ENCODE data around the gene FOXK1.
A peak's percentile ranks its signal among the peaks of the same experiment; 100 is the strongest.
"Not testable (repeated sequence)": the region's sequence is repeated elsewhere in the genome, so short reads cannot be mapped to it uniquely, and the experiment has no call there.

The FOXK1 gene

DNA sequence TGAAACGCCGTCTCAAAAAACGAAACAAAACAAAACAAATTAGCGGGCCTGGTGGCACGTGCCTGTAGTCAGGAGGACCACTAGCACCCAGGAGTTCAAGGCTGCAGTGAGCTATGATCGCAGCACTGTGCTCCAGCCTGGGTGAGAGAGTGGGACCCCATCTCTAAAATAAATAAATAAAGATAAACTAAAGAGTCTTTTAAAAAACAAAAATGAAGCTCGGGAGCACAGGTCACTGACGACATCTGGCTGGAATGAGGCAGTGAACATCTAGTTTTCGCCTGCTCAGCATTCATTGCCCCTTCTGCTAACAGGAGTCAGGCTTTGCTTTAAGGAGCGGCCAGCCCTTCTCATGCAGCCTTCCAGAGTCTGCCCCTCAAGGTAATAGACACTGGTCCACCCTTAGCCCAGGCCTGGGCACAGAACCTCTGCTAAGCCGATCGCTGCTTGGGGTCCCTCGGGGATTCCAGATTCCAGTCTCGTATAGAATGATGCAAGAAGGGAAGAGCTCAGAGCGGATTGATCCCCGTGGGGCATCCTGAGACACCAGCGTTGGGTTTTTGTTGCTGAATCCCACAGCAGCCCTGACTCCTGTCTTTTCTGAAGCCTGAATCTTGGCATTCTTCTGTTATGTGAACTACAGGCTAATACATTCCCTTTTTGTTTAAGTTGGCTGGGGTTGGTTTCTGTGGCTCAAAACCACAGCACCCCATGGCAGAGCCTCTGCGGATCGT, 14.2 kb upstream of the FOXK1 start:
- DNase-seq = no peak

GRCh38 chr7:4668510-4668847, 13.6 kb upstream of the FOXK1 start:
- DNase-seq = no peak

DNA sequence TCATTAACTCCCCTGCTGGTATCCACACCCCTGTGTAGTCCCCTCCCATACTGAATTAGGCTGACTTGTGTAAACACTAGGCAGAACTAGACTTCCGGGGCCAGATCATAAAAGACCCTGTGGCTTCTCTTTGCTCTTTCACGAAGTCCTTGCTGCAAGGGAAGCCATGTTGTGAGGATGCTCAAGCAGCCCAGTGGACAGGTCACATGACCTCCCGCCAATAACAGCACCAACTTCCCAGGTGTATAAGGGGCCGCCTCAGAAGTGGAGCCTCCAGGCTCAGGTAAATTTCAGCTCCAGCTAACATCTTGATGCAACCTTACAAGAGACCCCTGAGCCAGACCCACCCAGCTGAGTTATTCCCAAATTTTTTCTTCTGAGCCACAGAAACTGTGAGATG, 11.3 kb upstream of the FOXK1 start:
- DNase-seq = no peak

DNA sequence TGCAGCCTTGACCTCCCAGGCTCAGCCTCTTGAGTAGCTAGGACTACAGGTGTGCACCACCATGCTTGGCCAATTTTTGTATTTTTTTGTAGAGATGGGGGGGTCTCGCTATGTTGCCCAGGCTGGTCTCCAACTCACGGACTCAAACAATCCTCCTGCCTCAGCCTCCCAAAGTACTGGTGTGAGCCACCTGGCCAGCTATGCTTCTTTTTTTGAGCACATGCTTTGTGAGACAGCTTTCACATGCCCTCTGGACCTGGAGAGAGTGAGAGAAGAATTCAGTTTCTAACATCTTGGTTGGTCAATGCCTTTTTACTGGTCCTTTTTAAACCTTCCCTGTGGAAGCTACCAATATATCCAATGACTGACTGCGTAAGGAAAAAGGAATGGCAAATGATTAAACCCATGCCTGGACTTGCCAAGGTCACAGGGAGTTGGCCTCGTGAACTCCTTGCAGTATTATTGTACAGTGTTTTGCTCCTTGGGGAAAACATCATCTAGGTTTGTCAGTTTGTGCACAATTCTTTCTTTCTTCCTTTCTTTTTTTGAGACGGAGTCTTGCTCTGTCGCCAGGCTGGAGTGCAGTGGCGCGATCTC, 6.2 kb upstream of the FOXK1 start:
- no peak for DNase-seq

- DNase-seq = not testable (repeated sequence)
Observed at GRCh38 chr7:4677518-4677917, 4.6 kb upstream of the FOXK1 start.

DNA sequence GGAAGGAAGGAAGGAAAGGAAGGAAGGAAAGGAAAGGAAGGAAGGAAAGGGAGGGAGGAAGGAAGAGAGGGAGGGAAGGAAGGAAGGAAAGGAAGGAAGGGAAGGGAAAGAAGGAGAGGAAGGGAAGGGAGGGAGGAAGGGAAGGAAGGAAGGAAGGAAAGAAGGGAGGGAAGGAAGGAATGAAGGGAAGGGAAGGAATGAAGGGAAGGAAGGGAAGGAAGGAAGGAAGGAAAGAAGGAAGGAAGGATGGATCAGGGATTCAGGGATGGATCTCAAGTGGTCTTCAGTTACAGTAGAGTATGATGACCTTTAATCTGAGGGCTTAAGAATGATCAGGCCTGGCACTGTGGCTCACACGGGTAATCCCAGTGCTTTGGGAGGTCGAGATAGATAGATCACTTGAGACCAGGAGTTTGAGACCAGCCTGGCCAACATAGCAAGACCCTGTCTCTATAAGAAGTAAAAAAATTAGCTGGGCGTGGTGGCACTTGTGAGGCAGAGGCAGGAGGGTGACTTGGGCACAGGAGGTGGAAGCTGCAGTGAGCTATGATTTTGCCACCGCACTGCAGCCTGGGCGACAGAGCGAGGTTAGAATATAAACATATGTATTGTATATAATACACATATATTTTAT, 760 bp upstream of the FOXK1 start:
- no peak for DNase-seq

DNA sequence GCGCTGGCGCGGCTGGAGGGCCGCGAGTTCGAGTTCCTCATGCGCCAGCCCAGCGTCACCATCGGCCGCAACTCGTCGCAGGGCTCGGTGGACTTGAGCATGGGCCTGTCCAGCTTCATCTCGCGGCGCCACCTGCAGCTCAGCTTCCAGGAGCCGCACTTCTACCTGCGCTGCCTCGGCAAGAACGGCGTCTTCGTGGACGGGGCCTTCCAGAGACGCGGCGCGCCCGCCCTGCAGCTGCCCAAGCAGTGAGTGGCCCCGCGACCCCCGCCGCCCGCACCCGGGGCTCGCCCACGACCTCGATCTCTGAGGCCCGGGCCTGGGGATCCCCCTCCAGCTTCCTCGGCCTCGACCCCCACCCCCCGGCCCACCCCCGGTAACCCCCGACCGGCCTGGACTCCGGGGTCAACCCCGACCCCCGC, 537 bp downstream of the FOXK1 start:
- DNase-seq = peak; percentile 37

- no peak for DNase-seq
Observed at GRCh38 chr7:4683043-4683883, 1.2 kb downstream of the FOXK1 start.

DNA sequence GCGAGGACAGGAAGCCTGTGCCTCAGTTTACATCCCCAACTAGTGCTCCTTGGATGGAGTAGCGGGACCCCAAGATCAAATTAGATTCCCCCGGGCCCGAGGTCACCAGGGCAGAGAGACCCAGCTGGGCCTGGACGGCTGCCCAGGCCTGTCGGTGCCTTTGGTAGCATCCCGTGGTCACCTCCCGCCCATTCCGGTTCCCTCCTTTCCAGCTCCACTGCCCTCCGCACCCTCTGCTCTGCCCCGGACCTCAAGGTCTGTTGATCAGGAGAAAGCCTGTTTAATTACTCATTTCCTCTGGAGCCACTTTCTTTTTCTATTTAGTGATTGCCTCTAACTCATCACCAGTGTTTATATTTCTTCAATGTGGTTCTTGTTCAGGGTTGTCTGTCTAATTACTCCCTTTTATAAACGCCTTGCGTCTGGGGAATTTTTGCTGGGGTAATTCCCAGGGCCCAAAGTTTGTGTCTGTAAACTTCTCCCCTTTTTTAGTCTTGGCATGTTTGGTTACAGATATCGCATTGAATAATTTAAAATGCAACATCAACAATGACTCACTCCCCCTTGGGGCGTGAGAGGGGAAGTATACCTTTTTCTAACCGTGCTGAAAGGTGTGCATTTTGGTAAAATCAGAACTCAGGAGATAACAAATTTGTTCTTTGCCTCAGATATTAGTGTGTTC, 1.9 kb downstream of the FOXK1 start:
- peak; percentile 12 for DNase-seq

DNA sequence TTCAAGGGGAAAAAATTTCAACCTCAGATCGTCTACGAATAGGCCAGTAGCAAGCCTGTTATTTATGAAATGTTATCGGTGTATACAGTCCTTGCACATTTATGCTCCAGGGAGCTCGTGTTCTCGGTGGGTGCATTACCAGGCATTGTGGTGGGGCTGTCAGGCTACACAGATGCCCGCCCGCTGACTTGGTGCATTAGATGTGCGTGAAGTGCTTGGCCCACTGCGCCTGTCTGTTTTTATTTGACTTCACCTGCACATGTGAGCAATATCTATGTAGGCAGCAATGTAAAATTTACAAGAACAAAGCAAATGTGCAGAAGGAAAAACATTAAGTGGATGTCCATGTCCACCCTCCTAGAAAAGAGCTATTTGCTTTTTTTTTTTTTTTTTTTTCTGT, 2.8 kb downstream of the FOXK1 start:
- no peak for DNase-seq

- not testable (repeated sequence) for DNase-seq
Observed at GRCh38 chr7:4685676-4686075, 3.6 kb downstream of the FOXK1 start.

GRCh38 chr7:4687956-4688355, 5.9 kb downstream of the FOXK1 start:
- peak; percentile 82 for DNase-seq

DNA sequence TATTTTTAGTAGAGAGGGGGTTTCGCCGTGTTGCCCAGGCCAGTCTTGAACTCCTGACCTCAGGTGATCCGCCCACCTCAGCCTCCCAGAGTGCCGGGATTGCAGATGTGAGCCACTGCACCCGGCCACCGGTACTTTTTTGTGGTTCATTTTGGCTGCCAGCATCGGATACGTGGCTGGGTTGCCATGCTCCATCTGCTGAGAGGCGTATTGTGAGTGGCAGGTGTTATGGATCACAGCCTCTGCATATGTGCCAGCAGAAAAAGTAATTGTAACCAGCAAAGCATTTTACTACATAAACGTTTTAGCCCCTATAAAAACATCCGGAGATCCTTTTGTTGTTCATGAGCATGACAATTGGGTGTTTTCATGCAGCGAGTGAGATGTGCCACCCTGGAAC, 7.1 kb downstream of the FOXK1 start:
- no peak for DNase-seq

GRCh38 chr7:4689668-4690067, 7.6 kb downstream of the FOXK1 start:
- DNase-seq = no peak

DNA sequence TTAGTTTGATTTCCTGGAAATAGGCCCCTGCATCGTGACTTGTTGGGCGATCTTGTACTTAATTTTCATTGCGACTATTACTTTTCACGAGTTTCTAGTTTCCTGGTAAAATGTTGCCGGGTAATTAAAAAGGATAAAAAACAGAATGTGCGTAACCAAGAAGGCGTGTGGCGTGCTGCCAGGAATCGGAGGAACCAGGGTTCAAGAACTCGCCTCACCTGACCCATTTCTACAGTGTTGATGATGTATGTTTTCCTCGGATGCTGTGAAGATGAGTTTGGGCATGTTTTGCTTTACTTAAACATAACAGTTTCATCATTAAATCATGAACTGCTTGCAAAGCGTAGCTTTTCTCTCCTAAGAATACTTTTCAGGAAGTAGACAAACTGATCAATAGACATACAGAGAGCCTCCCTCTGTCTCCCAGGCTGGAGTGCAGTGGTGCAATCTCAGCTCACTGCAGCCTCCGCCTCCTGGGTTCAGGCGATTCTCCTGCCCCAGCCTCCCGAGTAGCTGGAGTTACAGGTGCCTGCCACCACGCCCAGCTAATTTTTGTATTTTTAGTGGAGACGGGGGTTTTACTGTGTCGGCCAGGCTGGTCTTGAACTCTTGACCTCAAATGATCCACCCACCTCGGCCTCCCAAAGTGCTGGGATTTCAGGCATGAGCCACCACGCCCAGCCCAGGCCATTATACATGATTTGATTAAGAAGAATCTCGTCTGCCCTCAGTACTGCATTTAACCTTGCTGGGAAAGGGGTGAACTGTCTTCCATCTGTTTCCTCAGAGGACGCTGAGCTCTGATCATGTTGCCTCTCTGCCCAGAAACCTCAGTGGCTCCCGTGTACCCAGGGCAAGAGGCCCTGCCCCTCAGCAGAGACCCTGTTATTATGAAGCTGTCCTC, 9.1 kb downstream of the FOXK1 start:
- no peak for DNase-seq

GRCh38 chr7:4692055-4692454, 10.0 kb downstream of the FOXK1 start:
- no peak for DNase-seq

DNA sequence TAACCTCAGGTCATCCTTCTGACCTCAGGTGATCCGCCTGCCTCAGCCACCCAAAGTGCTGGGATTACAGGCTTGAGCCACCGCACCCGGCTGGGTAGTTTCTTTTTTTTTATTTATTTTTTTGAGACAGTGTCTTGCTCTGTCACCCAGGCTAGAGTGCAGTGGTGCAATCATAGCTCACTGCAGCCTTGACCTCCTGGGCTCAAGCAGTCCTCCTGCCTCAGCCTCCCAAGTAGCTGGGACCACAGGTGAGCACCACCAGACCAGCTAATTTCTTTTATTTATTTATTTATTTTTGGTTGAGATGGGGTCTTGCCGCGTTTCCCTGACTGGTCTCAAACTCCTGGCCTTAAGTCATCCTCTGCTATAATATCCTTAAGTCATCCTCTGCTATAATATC, 10.5 kb downstream of the FOXK1 start:
- DNase-seq = not testable (repeated sequence)

GRCh38 chr7:4693152-4693551, 11.1 kb downstream of the FOXK1 start:
- no peak for DNase-seq

- no peak for DNase-seq
Observed at GRCh38 chr7:4693749-4694148, 11.7 kb downstream of the FOXK1 start.

GRCh38 chr7:4694305-4694704, 12.2 kb downstream of the FOXK1 start:
- no peak for DNase-seq

DNA sequence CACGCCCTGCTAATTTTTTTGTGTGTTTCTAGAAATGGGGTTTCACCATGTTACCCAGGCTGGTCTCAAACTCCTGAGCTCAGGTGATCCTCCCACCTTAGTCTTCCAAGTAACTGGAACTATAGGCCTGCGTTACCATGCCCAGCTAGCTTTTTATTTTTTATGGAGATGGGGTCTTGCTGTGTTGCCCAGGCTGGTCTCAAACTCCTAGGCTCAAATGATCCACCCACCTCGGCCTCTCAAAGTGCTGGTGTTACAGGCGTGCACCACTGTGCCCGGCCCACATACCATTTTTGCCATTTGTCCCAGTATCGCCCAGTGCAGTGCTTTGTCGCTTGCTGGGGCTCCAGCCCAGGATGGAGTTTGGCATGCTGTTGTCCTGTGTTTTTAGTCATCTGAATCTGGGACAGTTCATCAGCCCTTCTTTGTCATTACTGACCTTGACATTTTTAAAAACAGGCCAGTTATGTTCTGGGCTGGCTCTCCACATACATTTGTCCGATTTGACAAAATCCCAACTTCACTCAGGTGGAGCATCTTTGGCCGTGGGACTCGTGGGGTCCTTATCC, 16.7 kb downstream of the FOXK1 start:
- DNase-seq = no peak

- no peak for DNase-seq
Observed at GRCh38 chr7:4699841-4700240, 17.7 kb downstream of the FOXK1 start.

Data from hematopoietic multipotent progenitor cell treated with erythropoietin and hydrocortisone succinate and interleukin-3 and kit ligand, for 8 days (in vitro differentiated cells).